HTERT RPE-1 (cell line): Measurements from ENCODE around the gene GOLM1.
"Not testable (repeated sequence)": the region's sequence is repeated elsewhere in the genome, so short reads cannot be mapped to it uniquely, and the experiment has no call there.

Experiments used
- in situ Hi-C: fragments of 300-500 bp; cut with MboI; formaldehyde crosslinking; loops from 4 replicates; pipeline ENCODE4 v1.14.3; 2020; ENCODE audit warnings: low sequenced_read_pairs

The GOLM1 gene, protein sequence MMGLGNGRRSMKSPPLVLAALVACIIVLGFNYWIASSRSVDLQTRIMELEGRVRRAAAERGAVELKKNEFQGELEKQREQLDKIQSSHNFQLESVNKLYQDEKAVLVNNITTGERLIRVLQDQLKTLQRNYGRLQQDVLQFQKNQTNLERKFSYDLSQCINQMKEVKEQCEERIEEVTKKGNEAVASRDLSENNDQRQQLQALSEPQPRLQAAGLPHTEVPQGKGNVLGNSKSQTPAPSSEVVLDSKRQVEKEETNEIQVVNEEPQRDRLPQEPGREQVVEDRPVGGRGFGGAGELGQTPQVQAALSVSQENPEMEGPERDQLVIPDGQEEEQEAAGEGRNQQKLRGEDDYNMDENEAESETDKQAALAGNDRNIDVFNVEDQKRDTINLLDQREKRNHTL

DNA sequence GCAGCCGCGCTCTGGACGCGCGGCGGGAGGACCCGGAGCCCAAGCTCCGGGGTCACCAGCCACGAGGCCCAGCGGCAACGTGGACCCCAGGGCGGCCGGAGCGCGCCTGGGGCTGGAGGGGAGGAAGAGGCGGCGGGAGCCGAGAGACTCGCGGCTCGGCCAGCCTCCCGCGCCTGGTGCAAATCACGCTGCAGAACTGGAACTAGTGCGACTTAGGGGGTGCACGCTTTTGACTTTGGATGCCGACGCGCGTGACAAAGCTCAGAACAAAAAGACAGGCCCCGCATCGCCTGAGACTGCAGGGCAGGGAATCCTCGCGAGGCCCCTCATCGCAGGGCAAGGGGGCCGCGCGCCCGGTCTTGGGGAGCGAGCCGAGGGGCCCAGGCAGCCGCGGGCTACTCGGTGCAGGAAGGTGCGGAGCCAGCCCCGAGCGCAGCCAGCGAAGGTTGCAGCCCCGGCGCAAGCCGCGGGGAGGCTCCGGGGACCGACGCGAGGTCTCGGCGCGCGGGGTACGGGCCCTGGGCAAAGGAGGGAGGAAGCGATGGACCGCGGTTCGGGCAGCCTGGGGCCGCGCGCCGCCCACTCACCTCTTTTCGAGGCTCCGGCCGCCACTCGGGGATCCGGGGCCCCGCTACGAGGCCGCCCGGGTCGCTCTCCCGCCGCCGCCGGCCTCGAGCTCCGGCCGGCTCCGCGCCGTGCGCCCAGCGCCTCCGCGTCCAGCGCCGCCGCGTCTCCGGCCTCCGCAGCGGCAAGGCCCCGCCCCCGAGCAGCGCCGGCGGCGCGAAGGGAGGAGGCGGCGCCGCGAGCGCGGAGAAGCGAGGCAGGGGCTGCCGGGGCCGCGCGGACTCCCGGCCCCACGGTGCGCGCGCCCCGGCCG lies at the start of gene GOLM1:
Gene GOLM1 (minus strand): TSS at position 735 of the 877 bp plus-strand sequence. CDS start 20,238 bp downstream, outside the sequence.
- in situ Hi-C loops = no loop called here

DNA sequence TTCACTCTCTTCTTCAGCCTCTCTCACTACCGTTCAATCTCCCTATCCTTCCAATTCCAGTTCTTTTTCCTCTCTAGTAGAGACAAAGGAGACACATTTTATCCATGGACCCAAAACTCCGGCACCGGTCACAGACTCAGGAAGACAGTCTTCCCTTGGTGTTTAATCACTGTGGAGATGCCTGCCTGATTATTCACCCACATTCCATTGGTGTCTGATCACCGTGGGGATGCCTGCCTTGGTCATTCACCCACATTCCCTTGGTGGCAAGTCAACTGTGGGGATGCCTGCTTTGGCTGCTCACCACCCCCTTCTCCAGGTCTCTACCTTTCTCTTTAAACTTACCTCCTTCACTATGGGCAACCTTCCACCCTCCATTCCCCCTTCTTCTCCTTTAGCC lies 47.3 kb upstream of the GOLM1 start:
- in situ Hi-C loops = not testable (repeated sequence)

DNA sequence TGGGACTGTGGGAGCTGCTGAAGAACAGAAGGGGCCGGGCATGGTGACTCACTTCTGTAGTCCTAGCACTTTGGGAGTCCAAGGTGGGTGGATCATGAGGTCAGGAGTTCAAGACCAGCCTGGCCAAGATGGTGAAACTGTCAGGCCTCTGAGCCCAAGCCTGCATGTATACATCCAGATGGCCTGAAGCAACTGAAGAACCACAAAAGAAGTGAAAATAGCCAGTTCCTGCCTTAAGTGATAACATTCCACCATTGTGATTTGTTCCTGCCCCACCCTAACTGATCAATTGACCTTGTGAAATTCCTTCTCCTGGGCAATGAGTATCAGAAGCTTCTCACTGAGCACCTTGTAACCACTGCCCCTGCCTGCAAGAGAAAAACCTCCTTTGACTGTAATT lies 46.6 kb upstream of the GOLM1 start:
- in situ Hi-C loops = not testable (repeated sequence)

DNA sequence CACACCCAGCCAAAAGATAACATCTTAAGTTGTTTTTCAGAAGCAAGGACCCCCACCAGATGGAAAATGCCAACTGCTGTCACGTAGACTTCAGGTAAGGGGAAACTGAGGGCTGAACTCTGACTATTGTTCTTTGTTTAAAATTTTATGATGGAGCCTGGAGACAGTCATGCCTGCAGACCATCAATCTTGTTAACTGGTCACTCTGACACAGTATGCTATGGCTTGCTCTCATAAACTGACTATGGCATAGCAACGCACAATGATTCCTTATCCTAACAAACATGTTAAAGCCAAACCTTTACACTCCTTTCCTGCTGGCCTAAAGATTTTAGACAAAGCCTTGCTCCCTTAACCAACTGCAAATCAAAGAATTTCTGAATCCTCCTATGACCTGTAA lies 43.6 kb upstream of the GOLM1 start:
- in situ Hi-C loops = no loop called here

DNA sequence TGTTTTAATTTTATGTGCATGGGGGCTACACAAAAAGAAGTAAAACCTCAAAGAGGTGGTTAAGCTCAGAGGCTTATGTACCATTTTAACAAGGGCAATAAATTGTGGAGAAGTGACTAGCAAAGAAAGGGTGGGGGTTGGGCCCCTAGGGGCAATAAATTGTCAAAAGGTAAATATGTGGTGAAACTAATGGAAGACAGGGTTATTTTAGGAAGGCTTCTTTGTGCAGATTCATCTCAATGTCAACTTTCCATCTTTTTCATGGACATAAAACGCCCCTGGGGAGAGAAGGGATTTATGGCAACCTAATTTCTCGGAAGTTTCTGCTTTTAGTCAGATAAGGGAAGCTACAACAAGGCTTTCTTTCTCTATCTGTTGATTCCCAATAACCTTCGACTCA lies 42.5 kb upstream of the GOLM1 start:
- in situ Hi-C loops = no loop called here

DNA sequence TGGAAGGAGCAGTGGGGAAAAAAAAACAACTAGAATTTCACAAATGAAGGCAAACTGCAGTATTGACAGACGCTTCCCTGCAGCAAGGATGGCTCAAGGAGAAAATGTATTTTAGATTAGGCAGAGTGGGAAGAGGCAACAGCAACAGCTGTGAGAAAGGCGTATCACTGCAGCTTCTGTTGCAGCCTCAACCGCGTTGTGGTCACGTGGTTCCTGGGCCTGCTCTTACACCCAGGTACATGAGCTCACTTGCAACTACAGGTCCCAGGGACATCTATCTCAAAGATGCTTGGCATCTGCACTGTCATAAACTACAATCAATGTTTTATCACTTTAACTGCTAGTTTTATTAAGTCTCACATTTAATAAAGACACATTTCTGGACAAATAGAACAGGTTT lies 36.0 kb upstream of the GOLM1 start:
- in situ Hi-C loops = no loop called here

DNA sequence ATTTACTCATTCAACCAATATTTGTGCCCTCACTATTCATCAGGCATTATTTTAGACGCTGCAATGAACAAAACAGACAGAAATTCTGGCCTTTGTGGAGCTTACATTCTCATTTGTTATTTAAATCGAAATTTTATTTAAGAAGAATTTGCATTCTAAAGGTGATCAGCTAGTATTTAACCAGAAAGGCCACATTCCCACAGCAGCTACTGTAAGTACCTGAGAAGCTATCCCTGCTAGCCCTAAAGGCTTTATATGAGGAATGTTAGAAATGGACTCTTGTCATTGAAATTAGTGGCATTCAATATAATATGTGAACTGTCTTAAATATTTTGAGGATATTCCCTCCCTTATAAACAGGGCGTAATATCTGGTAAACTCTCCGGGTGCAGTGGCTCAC lies 35.0 kb upstream of the GOLM1 start:
- in situ Hi-C loops = no loop called here

DNA sequence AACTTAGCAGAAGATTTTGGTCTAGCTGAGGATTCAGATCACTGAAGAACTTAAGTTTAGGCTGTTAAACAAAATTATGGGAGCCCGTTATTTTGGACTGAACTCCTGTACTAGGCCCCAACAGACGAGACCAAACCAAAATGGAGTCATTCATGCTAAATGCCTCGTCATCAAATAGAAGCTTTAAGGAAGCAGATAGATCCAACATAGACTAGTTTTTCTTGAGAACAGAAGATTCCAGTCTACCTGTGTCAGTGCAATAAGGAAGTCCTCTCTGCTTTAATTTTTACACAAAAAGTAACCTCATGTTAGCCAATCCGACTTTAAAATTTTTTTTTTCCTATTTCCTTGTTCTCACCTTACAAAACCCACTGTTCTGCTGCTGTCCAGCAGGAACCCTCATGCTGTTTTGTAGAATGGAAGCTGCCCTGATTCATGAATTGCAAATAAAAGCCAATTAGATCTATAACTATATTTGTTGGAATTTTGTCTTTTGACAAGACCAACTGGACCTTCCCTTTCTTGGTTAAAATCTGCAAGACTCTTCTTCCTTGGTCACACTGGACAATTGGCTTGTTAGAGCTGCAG lies 29.0 kb upstream of the GOLM1 start:
- in situ Hi-C loops = no loop called here

DNA sequence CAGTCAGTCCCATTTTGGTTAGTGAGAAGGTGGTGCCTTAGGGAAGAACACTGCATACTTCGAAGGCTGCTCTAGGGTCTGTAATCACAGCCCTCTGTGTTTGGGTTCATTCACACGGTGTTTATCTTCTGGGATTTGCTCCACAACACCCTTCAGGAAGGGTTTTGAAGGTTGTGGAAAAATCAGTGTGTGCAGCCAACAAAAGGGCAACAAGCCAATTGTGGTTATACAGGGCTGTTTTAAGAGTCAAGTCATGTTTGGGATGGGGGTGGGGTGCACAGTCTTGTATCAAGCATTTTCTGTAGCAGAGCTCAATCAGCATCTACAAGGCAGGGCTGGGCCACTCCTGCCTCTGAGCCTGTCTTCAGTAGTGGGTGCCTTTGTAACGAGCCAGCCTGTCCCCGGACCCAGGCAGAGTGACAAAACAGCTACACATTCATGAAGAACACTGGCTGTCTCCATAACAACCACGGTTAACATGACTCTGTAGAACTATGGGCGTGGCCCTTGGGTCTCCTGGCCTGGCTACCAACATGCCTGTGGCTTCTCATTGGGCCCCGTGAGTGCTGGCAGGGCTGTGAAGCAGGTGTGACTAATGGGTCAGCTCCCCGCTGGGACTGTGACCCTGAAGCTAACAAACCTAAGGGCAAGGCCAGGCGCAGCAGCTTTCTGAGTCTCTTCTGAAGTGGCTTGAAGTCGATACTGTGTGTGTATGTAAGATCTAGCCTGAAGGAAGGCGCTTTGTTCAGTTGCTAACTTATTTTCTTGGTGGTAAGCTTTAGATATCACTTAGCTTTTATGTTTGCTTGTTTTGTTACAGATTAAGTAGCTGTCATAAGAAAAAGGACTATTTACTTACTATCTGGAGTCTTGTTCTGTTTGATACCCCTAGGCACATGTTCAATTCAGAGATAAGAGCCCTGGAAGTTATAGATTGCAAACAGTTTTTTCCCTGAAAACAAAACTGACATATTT lies 27.9 kb upstream of the GOLM1 start:
- in situ Hi-C loops = no loop called here

DNA sequence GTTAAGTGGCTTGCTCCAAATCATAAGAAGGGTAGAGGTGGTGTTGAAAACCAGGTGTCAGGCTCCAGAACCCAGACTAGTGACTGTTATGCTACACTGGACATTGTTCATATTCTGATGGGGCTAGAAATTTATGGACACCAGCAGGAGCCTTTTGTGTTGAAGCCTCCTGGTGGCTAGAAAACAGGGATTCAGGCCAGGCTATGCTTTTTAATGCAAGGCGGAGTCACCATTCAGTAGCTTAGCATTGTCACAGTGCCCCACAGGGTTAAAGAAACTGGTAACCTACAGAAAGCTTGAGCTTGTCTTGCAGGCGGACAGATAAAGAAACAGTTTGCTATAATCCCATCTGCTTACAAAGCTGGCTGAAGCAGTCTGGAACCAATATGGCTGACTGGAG lies 23.0 kb upstream of the GOLM1 start:
- in situ Hi-C loops = no loop called here

DNA sequence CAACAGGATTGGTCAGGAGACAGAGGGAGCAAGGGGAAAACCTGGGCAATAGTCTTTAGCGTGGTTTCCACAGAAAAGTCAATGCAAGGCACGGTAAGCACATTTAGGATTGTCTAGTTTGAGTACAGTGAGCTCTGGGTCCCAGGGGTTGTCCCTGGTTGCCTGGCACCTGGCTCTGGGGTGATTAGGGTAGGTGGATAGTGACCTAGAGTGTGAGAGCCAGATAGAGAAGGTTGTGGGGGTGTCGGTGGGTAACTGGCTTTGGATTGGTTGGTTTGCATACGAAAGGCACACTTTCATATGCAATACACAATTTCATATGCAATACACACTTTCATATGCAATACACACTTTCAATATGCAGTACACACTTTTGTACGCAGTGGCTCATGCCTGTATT lies 20.1 kb upstream of the GOLM1 start:
- in situ Hi-C loops = no loop called here

DNA sequence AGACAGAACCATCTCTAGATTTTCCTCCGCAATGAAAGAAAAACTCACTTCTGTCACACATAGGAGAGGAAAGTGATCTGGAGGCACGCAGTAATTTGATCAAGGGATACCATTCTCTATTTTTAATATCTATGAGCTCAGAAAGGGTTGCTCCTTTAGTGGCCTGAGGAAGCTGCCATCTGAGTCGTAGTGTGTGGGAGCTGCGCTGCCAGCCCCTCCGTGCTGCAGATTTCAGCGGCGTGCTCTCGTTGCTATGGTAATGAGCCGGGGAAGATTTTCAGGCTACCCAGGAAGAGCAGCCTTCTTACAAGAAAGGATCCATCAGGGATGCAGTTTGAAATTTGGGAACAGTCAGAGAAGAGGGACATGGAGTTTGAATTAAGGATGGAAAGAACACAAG lies 17.1 kb upstream of the GOLM1 start:
- in situ Hi-C loops = no loop called here

DNA sequence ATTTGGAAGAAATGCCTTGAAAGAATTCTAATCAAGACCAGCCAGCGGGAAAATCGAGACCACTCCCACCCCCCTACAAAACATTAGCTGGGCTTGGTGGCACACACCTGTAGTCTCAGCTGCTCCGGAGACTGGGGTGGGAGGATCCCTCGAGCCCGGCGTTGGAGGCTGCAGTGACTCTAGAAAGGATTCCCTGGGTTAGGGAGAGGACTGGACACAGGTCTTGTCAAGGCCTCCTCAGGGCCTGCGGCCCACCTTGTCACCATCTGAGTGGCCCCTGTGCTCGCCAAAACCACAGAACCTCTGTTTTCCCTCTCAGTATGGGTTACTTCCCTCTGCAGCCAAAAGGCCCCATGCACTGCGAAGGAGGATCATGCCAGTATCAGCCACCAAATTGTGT lies 16.5 kb upstream of the GOLM1 start:
- in situ Hi-C loops = no loop called here

DNA sequence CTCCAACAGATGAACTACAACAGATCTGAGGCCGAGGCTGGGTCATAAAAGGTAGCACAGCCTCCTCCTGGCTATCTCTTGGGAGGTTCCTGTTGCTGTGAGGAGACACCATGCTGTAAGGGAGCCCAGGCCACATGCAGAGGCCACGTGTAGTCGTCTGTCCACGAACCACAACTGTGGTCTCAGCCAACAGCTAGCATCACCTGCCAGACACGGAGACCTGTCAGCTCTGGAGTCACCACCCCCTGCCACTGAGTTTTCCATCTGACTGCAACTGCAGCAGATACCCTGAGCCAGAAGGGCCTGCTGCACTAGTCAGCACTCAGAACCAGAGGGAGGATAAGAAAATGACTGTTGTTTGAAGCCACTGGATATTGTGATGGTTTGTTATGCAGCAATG lies 12.7 kb upstream of the GOLM1 start:
- in situ Hi-C loops = no loop called here

DNA sequence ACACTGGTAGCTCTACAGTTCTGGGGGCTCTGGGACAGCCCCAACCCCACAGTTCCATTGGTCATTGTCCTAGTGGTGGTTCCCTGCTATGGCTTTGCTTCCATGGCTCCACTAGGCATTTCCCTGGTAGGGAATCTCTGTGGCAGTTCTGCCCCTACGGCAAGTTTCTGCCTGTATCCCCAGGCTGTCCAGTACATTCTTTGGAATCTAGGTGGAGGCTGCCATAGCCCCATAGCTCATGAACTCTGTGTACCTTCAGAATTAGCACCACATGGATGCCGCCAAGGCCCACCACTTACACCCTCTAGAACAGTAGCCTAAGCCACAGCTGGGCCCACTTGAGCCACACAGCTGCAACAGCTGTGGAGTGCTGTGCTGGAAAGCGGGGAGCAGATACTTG lies 3.3 kb upstream of the GOLM1 start:
- in situ Hi-C loops = no loop called here

DNA sequence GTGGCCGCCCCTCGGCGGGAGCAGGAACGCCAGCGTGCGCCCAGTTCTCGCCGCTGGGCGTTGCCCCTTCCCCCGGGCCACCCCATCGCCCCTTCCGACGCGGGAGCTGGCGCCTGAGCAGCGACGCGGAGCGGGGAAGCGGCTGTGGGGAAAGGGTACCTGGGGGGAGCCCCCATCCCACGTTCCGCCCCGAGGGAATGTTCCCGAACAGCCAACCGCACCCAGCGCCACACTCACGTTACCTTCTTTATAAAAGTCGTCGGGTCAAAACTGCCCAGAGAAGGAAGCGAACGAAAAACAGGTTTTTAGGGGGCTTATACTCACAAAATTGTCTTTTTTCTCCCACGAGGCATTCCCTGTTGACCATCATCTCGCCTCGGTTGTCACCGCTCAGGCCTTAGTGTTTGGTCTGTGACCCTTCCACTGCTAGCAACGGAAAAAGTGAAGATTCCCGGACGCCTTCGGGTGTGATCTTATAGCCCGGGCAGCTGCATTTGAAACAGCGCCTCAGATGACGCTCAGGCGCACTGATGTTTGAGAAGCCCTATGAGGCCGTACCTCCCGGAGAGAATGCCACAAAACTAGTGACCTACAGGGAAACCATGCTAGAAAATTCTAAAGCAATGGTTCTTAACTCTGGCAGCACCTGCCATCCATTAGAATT lies 475 bp upstream of the GOLM1 start:
- in situ Hi-C loops = no loop called here

DNA sequence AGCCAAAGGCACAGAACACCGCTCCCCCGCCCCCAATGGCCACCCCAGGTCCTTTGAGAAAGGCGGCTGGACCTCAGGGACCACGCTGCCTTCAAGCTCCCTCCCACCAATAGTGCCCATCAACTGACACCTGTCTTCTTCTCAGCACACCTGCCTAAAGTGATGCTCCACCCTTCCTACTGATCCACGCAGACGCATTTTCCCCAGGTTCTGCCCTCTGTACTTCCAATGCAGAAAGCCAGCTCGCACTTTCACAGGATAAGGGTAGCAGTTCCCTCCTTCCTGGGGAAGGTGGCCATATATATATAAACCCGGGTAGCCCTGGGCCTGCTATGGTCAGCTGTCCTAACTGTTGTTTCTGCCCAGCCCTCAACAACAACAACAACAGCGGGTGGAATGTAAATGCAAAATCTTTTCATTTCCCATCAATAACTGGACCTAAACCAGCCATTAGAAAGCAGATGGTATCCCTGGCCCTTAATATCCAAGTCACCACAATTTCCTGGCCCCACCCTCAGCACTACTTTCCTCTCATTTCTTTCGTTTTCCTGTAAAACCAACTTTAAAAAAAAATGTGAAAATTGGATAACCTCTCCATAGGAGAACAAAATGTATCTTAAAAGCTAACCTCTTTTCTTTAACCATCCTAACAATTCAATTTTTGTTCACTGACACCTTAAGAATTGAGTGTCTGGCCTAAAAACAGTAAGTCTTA lies 1.7 kb downstream of the GOLM1 start:
- in situ Hi-C loops = no loop called here

DNA sequence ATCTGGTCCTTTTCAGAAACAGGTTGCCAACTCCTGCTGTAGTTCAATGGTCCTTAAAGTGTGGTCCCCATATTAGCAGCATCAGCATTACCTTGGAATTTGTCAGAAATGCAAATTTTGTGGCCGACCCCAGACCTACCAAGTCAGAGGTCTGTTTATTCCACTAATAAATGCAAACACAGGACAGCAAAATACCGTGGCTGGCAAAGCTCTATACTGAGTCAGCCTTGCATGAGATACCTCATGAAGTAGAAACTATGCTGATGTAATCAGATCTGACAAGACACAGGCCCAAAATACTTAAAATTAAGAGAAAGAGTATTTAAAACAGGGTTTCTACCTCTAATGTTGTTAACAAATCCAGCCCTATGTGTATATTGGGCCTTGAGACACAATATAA lies 3.0 kb downstream of the GOLM1 start:
- in situ Hi-C loops = no loop called here

DNA sequence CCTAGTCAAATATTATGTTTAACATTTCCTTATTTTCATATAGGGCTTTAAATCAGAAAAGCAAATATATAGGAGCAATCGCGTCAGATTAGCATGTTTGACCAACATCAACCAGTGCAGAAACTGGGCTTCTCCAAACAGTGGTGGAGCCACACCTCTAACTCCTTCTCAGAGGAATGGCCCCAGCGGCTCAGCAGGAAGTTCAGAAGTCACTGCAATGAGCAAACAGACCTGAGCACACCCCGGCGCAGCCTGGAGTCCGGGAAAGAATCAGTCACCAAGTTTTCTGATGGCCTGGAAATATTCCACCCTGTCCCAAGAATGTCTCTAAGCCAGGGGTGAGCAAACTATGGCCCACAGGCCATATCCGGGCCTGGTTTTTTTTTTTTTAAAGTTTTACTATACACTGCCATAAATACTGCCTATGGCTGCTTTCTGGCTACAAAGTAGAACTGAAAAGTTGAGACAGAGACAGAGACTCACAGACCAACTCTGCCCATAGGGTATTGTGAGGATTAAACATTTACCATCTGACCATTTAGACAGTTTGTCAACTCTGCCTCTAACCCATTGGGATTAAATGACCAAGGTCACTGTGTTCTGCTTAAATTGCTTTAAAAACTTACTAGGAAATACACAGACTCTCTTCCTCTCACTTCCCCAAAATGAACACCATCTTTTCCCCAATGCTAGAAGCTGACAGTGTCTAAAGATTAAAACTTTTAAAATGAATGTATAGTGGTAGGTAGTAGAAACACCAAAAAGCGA lies 5.4 kb downstream of the GOLM1 start:
- in situ Hi-C loops = no loop called here
